SK-N-SH (cell line): ENCODE data around the gene PDCD1.

Source experiments
- CTCF ChIP-seq: fragments of 200-600 bp; sonication (generic); IDR thresholded peaks from 2 replicates; pipeline ENCODE4 v1.6.1; 2017; ENCODE audit warnings: antibody characterized with exemption, mild to moderate bottlenecking, moderate library complexity
- EP300 ChIP-seq, 2 experiments: IDR thresholded peaks; 2 replicates each; pipeline versions ENCODE4 v1.4.0 to v1.6.1; 2012; ENCODE audit warnings: borderline replicate concordance in 1 of 2, low read depth in 1 of 2, low read length in 1 of 2
- GATA2 ChIP-seq: sonication (generic); formaldehyde crosslinking; IDR thresholded peaks from 2 replicates; pipeline ENCODE4 v1.5.0; 2020; ENCODE audit warnings: mild to moderate bottlenecking, missing genetic modification reagents
- JUND ChIP-seq: IDR thresholded peaks from 2 replicates; pipeline ENCODE4 v1.4.0; 2012
- MXI1 ChIP-seq: IDR thresholded peaks from 2 replicates; pipeline ENCODE4 v1.6.1; 2012; ENCODE audit warnings: mild to moderate bottlenecking, low read depth, low read length, improper control_type of control experiment
- POLR2AphosphoS5 ChIP-seq: IDR thresholded peaks from 2 replicates; pipeline ENCODE4 v1.6.1; 2012; ENCODE audit warnings: low read depth, low read length
- RAD21 ChIP-seq: IDR thresholded peaks from 2 replicates; pipeline ENCODE4 v1.6.1; 2012; ENCODE audit warnings: mild to moderate bottlenecking, low read length
- RCOR1 ChIP-seq: fragments of 150-350 bp; IDR thresholded peaks from 2 replicates; pipeline ENCODE4 v1.6.1; 2017; ENCODE audit warnings: antibody characterized with exemption, low read length
- RXRA ChIP-seq: IDR thresholded peaks from 2 replicates; pipeline ENCODE4 v1.4.0; 2012; ENCODE audit warnings: low read depth, mild to moderate bottlenecking, borderline replicate concordance
- TAF1 ChIP-seq: IDR thresholded peaks from 2 replicates; pipeline ENCODE4 v1.6.1; 2012; ENCODE audit warnings: low read depth, mild to moderate bottlenecking, low read length, moderate library complexity, borderline replicate concordance
- USF1 ChIP-seq: IDR thresholded peaks from 2 replicates; pipeline ENCODE4 v1.4.0; 2012; ENCODE audit warnings: low read depth, borderline replicate concordance
- YY1 ChIP-seq: IDR thresholded peaks from 2 replicates; pipeline ENCODE4 v1.4.0; 2012; ENCODE audit warnings: low read depth, mild to moderate bottlenecking
- TF ChIP-seq, protein P1 (sequence below): fragments of 150-350 bp; IDR thresholded peaks from 2 replicates; pipeline ENCODE4 v1.6.1; 2016; ENCODE audit warnings: mild to moderate bottlenecking, low read depth, low read length
- TF ChIP-seq, protein P2 (sequence below): IDR thresholded peaks from 2 replicates; pipeline ENCODE4 v1.6.1; 2012; ENCODE audit warnings: mild to moderate bottlenecking, low read depth, low read length, moderate library complexity

DNA sequence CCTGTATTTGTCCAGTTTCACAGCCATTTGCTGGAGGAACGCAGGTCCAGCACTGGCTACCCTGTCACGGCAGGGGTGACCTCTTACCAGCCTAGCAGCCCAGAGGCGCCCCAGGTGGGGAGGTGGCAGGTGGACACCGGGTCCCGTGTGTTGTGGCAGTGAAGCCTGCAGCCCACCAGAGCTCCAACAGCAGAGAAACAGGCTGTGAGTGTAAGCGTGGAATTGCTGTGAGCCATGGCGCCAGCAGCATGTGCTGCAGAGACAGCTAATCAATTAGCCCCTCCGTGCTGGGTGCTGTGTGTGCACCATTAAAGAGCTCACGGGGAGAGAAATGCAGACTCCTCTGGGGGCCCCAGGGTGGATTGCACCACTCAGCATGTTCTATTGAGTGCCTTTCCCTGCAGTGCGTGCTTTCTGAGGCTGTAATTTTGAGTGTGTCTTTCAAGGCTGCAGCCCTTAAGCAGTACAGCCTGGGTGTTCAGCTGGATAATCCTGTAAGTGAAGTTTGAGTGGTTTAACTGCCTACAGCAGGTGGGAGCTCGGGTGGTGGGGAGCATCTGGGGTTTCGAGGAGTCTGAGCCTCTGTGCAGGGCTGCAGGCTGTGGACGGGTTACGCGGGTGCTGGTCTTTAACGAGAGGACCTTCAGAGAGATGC lies 26.7 kb upstream of the PDCD1 start:
- TF ChIP-seq EP300 (IDR thresholded peaks at IDR 0.05; ENCODE audit: borderline replicate concordance in 1 of 2, low read depth in 1 of 2, low read length in 1 of 2): no peak
- TF ChIP-seq CTCF: no peak
- TF ChIP-seq RAD21: no peak
- TF ChIP-seq, protein P1, sequence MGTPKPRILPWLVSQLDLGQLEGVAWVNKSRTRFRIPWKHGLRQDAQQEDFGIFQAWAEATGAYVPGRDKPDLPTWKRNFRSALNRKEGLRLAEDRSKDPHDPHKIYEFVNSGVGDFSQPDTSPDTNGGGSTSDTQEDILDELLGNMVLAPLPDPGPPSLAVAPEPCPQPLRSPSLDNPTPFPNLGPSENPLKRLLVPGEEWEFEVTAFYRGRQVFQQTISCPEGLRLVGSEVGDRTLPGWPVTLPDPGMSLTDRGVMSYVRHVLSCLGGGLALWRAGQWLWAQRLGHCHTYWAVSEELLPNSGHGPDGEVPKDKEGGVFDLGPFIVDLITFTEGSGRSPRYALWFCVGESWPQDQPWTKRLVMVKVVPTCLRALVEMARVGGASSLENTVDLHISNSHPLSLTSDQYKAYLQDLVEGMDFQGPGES: no peak
- TF ChIP-seq USF1: no peak
- TF ChIP-seq MXI1: no peak; the same call in 1 of the 2 replicates
- TF ChIP-seq RCOR1: no peak
- no peak for TF ChIP-seq TAF1
- TF ChIP-seq, protein P2, sequence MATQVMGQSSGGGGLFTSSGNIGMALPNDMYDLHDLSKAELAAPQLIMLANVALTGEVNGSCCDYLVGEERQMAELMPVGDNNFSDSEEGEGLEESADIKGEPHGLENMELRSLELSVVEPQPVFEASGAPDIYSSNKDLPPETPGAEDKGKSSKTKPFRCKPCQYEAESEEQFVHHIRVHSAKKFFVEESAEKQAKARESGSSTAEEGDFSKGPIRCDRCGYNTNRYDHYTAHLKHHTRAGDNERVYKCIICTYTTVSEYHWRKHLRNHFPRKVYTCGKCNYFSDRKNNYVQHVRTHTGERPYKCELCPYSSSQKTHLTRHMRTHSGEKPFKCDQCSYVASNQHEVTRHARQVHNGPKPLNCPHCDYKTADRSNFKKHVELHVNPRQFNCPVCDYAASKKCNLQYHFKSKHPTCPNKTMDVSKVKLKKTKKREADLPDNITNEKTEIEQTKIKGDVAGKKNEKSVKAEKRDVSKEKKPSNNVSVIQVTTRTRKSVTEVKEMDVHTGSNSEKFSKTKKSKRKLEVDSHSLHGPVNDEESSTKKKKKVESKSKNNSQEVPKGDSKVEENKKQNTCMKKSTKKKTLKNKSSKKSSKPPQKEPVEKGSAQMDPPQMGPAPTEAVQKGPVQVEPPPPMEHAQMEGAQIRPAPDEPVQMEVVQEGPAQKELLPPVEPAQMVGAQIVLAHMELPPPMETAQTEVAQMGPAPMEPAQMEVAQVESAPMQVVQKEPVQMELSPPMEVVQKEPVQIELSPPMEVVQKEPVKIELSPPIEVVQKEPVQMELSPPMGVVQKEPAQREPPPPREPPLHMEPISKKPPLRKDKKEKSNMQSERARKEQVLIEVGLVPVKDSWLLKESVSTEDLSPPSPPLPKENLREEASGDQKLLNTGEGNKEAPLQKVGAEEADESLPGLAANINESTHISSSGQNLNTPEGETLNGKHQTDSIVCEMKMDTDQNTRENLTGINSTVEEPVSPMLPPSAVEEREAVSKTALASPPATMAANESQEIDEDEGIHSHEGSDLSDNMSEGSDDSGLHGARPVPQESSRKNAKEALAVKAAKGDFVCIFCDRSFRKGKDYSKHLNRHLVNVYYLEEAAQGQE: no peak
- TF ChIP-seq JUND: no peak
- TF ChIP-seq RXRA: no peak
- TF ChIP-seq POLR2AphosphoS5: no peak
- no peak for TF ChIP-seq YY1
- no peak for TF ChIP-seq GATA2 (CRISPR knock-in tag)
